ENCODE results near the gene EYS.

DNA sequence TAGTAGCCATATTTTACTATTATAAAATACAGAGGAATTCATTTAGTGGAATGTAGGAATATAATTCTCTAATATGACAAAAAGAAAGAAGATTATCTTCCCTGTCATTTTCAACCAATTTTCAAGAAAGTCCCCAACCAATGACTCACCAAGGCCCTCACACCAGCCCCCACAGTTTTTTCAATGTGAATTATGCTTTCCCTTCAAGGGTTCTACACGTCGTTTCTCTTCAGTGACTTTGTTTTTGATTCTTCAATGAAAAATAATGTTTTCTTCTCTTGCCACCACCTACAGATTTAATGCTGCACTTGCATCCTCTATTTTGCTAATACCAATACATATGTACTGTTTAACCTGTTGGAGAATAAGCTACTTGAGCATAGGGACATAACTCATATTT lies 1230.1 kb downstream of the EYS start:
- TF ChIP-seq CTCF (IDR thresholded peaks at IDR 0.05; ENCODE audit: low read depth, low read length) = no peak
- TF ChIP-seq POLR2A (IDR thresholded peaks at IDR 0.05; ENCODE audit: extremely low read depth, insufficient read length) = no peak
- no peak for TF ChIP-seq MAX (IDR thresholded peaks at IDR 0.05; ENCODE audit: low read depth, low read length)
